ENCODE results near the gene MED10. TPM values are rescaled to one million over a fixed set of nuclear protein-coding genes. Genes with fewer than 3 reads are reported as not detected.
A peak's percentile ranks its signal among the peaks of the same experiment; 100 is the strongest.

MED10 gene
- total RNA-seq: 10 to 100 TPM in 8 of 9 donors, 1 to 10 TPM in 1; 9.5 to 37.1 (median 22.3) TPM
- polyA plus RNA-seq: 10 to 100 TPM; 28.7 to 38.2 (median 35.1) TPM
- long read RNA-seq, donor 1, transcript MED10-201 (4 exons, 1,141 nt): major isoform, 44 of 51 reads
- long read RNA-seq, donor 1, transcript MED10-203 (2 exons, 648 nt): minor isoform, 5 of 51 reads
- long read RNA-seq, donor 1, partial matches to known transcripts: 0 of 51 reads
- long read RNA-seq, donor 1, other reads (novel, unspliced or antisense): 0 of 51 reads
- long read RNA-seq, donor 2, transcript MED10-201 (4 exons, 1,141 nt): major isoform, 21 of 30 reads
- long read RNA-seq, donor 2, partial matches to known transcripts: 5 of 30 reads
- long read RNA-seq, donor 2, other reads (novel, unspliced or antisense): 0 of 30 reads
- long read RNA-seq, donor 3, transcript MED10-201 (4 exons, 1,141 nt): major isoform, 18 of 18 reads
- long read RNA-seq, donor 3, partial matches to known transcripts: 0 of 18 reads
- long read RNA-seq, donor 3, other reads (novel, unspliced or antisense): 0 of 18 reads
- long read RNA-seq, donor 4, transcript MED10-201 (4 exons, 1,141 nt): major isoform, 34 of 41 reads
- long read RNA-seq, donor 4, partial matches to known transcripts: 0 of 41 reads
- long read RNA-seq, donor 4, other reads (novel, unspliced or antisense): 5 of 41 reads
- long read RNA-seq, donor 5, transcript MED10-201 (4 exons, 1,141 nt): major isoform, 57 of 59 reads
- long read RNA-seq, donor 5, partial matches to known transcripts: 1 of 59 reads
- long read RNA-seq, donor 5, other reads (novel, unspliced or antisense): 0 of 59 reads
- long read RNA-seq, donor 6, transcript MED10-201 (4 exons, 1,141 nt): major isoform, 25 of 29 reads
- long read RNA-seq, donor 6, partial matches to known transcripts: 0 of 29 reads
- long read RNA-seq, donor 6, other reads (novel, unspliced or antisense): 3 of 29 reads
- long read RNA-seq, donor 7, transcript MED10-201 (4 exons, 1,141 nt): major isoform, 16 of 17 reads
- long read RNA-seq, donor 7, partial matches to known transcripts: 0 of 17 reads
- long read RNA-seq, donor 7, other reads (novel, unspliced or antisense): 0 of 17 reads
- long read RNA-seq, donor 8, transcript MED10-201 (4 exons, 1,141 nt): major isoform, 48 of 51 reads
- long read RNA-seq, donor 8, partial matches to known transcripts: 0 of 51 reads
- long read RNA-seq, donor 8, other reads (novel, unspliced or antisense): 0 of 51 reads
- long read RNA-seq, donor 9, transcript MED10-201 (4 exons, 1,141 nt): major isoform, 12 of 17 reads
- long read RNA-seq, donor 9, partial matches to known transcripts: 0 of 17 reads
- long read RNA-seq, donor 9, other reads (novel, unspliced or antisense): 0 of 17 reads
- long read RNA-seq, donor 10, transcript MED10-201 (4 exons, 1,141 nt): major isoform, 27 of 28 reads
- long read RNA-seq, donor 10, partial matches to known transcripts: 0 of 28 reads
- long read RNA-seq, donor 10, other reads (novel, unspliced or antisense): 0 of 28 reads

- peak; percentile 93 to 97 (median 96) for DNase-seq
- peak within 1 kb of the TSS in 3 of 5 donors; percentile 50 to 95 (median 82) for H3K27ac ChIP-seq
- no peaks in the 10 kb centered on the region for H3K9me3 ChIP-seq (replicated peaks in 1 of 3)
- 1% methylated on average over 23 to 60 of the region's 60 CpGs for WGBS, 4 donors
- no peaks in the 10 kb centered on the region for H3K27me3 ChIP-seq
- TF ChIP-seq CTCF (IDR thresholded peaks at IDR 0.05): no peak
- TF ChIP-seq POLR2A (IDR thresholded peaks at IDR 0.05): peak; percentile 38 to 56
- intact Hi-C loops (cut with DNase I): no loop called here
- peak within 1 kb of the TSS; percentile 32 to 100 (median 48) for H3K4me3 ChIP-seq
- peaks cover 7 to 16% of the 10 kb centered on the region in 2 donors for H3K4me1 ChIP-seq (replicated peaks in 1 of 2)
- H3K36me3 ChIP-seq (replicated peaks in 1 of 2): peaks cover 0 to 32% of the 10 kb centered on the region in 2 donors
Measured at GRCh38 chr5:6377905-6378765, at the start of gene MED10. MED10 (minus strand) TSS chr5:6378547; CDS start chr5:6378483, 64 bp downstream.

GRCh38 chr5:6427694-6428093 is 49.3 kb upstream of the MED10 start:
- H3K36me3 ChIP-seq (replicated peaks in 1 of 2): no peaks in the 10 kb centered on the region
- H3K27me3 ChIP-seq: no peaks in the 10 kb centered on the region
- DNase-seq: no peak
- no peaks in the 10 kb centered on the region for H3K9me3 ChIP-seq (replicated peaks in 1 of 3)
- no peak for TF ChIP-seq POLR2A (IDR thresholded peaks at IDR 0.05)
- no peaks in the 10 kb centered on the region for H3K4me1 ChIP-seq (replicated peaks in 1 of 2)
- intact Hi-C loops (cut with DNase I): no loop called here
- H3K4me3 ChIP-seq: no peak overlapping the region
- WGBS, 4 donors: 72 to 83% (median 79%) methylated on average over 4 of the region's 4 CpGs
- no peak overlapping the region for H3K27ac ChIP-seq

- no peak for TF ChIP-seq POLR2A (IDR thresholded peaks at IDR 0.05)
- no peak for TF ChIP-seq CTCF (IDR thresholded peaks at IDR 0.05)
- no peak overlapping the region for H3K4me3 ChIP-seq
- no peaks in the 10 kb centered on the region for H3K4me1 ChIP-seq (replicated peaks in 1 of 2)
- H3K9me3 ChIP-seq (replicated peaks in 1 of 3): no peaks in the 10 kb centered on the region
- no peaks in the 10 kb centered on the region for H3K36me3 ChIP-seq (replicated peaks in 1 of 2)
- no peak overlapping the region for H3K27ac ChIP-seq
- no peak for DNase-seq
- no peaks in the 10 kb centered on the region for H3K27me3 ChIP-seq
- intact Hi-C loops (cut with DNase I): no loop called here
Measured at GRCh38 chr5:6424700-6425099, 46.4 kb upstream of the MED10 start.
